NCI-H460 (cell line): ENCODE results near the gene HSPA8. TPM values are rescaled to one million over a fixed set of nuclear protein-coding genes. Genes with fewer than 3 reads are reported as not detected.
"Not testable (repeated sequence)": the region's sequence is repeated elsewhere in the genome, so short reads cannot be mapped to it uniquely, and the experiment has no call there.

ENCODE experiments used
- DNase-seq: peaks from one replicate; pipeline ENCODE4 v3.0.0-alpha.2; 2016; ENCODE audit warnings: low read depth; ENCODE audit errors: extremely low read depth
- total RNA-seq: library from RNA; depleted of rRNA; stranded (reverse); fragments of >200 nt; shearing (Covaris generic); gene quantifications from 2 replicates; pipeline ENCODE4 v1.2.3, GENCODE V29; 2014

HSPA8 gene
- total RNA-seq, 1 experiment from 2014 or later: 1,176 TPM

DNA sequence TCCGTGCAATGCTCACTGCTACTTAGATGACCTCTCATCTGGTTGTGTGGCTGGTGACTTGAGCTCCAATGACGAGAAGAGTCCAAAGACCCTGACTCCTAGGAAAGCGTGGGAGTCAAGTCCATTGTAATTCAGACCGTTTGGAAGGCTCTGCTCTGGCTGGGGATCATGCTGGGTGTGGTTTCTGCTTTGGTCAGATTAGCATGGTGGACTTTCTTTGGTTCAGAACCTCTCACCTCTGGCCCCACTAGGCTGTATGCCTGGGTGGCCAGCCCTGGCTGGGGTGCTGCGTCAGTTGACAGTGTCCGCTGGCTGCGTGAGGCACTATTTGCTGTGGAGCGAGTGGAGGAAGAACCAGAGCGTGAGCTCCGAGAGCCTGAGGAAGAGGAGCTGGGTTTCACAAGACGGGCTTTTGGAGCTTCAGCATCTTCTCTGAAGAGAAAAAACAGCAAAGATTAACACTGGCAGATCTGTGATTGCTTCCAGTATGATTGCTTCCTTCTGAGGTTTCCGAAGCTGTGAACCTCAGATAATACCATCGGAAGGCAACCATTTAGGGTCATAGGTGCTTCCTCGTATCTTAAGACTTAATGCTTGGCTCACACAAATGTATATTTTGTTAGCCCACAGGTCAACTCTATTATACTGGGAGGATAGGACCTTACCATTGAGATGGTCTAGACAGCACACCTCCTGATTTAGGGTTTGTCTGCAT is 11.6 kb upstream of the HSPA8 start:
- DNase-seq: no peak

DNA sequence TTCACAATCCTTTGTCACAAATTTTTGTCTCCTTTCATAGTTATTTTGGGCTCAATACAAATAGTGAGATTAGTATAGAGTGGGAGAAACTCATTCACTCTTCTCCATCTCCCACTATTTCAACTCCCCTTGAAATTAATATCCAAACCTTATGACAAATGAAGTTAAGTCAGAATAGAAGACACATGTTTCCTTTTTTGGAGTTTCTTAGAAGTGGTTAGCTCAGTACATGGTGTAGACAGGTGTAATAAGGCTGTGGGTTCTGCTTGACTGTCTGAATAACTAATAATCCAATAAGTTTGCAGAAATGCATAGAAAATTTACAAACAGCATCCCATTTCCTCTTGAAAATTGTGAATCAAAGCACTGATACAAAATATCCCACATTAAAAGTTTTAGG is 10.8 kb upstream of the HSPA8 start:
- DNase-seq: no peak

DNA sequence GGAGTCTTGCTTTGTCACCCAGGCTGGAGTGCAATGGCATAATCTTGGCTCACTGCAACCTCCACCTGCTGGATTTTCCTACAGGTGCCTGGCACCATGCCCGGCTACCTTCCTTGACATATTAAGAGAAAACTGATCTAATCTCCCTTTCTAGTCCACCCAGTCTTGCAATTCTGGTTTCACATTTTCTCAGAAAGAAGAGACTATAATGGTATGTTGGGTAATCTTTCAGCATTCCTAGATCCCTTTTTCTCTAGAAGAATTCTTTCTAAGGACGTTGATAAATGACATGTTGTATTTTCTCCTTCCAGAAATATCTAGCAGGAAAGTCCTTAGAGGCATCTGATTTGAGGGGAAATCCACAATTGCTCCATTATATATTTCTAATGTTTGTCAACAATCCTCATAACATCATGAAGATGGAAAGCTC is 10.4 kb upstream of the HSPA8 start:
- no peak for DNase-seq

DNA sequence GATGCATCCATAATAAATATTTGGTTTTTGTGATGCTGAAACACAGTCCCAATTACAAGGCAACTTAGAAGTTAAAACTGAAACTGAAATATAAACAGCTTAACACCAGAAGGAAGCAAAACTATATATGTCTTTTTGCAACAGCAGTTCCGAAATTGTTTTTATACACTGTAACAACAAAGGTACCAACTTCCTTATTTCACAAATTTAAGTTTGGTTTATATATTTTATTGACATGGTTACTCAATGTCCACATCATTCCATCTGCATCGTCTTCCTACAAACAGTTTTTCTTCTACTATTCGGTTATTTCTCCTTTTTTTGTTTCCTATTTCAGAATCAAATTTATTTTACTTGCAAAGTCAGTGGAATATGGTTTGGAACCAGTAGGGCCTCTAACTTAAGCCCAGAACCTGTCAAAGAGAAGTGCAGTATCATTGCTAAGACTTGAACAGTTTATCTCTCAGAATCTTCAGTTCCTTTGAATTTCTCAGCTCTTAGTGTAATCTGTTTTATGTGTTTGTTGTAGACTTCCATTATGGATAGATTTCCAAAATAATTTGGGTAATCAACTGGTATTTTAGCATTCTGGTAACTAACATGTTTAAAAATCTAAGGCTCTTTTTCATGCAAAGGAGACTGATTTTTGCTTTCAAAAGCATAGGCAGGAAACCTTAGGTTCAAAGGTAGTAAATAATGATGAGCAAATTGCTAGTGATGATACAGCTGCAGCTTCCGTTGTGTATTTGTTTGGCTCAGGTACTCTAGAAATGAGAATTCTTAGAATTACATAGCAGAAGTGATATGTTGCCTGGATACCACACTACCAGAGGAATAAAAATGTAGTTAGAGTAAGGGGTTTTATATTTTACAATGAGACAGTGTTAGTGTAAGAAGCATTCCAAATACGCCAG is 8.2 kb upstream of the HSPA8 start:
- DNase-seq: no peak

DNA sequence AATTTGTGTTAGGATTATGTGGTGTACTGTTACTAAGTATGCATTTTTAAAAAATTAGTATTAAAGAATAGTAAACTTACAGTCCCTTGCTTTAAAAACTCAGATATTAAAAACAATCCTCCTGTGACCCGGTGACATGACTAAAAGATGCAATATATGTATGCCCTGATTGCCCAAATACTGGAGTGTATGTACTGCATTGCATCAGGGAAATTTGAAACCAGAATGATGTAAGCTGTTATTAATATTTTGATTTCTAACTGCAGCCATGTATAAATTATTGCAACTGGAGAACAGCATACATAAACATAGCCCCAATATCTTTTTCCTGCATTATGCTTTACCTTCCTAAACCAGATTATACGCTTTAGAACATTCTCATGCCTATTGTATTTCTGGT is 3.7 kb upstream of the HSPA8 start:
- no peak for DNase-seq

DNA sequence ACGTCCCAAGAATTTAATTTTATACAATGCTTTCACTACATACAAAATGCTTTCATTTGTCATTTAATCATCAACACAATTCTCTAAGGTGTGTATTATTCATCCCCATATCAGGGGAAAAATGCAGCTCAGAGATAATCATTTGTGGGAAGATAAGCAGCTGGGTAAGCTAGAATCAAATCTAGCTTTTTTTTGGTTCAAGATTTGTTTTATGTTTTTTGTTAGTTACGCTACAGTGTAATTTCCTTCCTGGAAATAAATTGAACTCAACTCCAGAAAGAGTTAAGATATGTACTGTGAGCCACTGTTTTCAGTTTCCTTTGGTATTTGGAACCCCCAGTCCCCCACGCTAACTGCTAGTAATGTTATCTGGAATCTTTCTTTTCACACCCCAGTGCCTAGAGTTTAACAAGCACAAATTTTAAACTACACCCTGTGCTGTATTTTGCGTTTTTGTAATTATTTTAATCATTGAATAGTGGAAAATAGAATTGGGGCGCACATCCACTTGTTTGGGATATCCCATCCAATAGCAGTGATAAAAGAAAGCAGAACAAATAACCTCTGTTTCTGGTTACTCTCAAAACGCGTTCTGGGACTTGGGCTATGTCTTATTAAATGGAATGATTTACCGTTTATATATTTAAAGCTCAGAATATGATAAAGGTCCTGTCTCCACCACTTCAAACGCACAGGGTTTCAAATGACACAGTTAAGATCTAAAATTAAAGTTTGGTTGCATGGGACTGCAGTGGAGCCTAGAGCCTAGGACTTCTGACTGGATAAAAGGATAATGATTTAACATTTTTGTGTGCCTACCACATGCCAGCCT is 2.1 kb upstream of the HSPA8 start:
- no peak for DNase-seq

DNA sequence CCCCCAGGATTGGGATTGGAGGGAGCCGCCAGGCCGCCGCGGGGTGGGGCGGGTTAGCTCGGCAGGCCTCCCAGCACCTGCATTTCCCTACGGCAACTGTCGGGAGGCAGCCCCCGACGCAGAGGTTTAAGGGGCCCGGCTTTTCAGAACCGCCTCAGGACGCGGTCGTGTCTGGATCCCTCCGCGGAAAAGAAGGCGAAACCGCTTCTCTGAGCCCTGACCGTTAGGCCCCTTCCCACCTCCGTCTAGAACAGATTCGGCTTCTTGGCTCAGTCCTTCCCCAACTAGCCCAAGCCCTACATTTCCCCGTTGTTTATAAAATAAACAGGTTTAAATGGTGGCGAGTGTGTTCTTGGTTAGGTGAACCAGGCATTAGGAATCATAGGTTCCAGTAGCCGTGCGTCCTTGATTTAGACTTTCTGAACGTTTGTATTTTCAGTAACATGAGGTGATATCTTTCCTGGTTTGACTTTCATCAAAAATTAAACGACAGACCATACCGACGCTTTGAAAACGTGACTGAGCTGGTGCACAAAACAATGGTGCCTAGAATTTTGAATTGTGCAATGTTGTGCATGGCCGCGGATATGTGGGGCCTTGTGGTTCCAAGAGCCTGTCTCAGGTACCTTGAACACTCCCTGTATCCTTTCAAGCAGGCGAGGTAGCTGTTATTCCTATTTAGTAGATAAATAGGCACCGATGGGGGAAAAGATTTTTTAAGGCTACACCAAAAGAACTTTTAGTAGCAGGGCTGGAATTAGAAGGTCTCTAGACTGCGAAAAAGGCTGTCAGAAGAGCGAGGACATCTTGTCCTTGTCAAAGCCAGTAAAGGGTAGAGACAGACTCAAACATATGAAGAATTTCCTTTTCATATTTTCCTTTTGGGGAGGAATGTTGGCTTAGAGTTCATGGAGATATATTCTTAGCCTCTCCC is 1.2 kb upstream of the HSPA8 start:
- peak; percentile 51 for DNase-seq

DNA sequence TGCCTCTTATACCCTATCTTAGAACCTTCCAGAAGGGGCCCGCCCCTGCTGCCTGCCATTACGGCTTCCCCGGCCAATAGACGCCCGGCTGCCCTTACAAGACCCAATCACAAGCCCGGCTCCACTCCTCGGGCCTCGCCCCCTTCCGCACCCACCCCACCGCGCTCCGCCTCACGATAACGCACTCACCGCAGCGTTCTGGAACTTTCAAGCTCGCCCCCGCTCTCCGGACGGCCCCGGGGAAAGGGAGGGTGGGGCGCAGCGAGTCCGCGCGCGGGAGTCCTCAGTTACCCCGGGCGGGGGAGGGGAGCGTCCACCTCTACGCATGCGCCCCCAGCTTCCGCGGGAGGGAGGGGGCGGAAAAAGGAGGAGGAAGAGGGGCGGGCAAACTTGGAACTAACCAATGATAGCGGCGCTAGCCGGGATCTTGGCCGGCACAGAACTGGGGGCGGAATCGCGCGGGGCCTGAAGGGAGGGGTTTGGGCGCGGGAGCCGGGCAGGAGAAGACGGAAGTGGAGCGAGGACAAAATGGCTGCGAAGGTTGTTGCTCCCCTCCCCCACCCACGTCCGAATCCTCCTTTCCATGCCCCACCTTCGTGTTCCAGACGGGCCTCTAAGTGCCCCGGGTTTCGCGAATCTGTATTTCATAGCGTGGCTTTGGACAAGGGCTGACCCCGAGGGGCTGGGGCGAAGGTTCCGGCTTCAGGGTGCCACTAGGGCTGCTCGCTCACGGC is 389 bp upstream of the HSPA8 start:
- DNase-seq: peak; percentile 96

DNA sequence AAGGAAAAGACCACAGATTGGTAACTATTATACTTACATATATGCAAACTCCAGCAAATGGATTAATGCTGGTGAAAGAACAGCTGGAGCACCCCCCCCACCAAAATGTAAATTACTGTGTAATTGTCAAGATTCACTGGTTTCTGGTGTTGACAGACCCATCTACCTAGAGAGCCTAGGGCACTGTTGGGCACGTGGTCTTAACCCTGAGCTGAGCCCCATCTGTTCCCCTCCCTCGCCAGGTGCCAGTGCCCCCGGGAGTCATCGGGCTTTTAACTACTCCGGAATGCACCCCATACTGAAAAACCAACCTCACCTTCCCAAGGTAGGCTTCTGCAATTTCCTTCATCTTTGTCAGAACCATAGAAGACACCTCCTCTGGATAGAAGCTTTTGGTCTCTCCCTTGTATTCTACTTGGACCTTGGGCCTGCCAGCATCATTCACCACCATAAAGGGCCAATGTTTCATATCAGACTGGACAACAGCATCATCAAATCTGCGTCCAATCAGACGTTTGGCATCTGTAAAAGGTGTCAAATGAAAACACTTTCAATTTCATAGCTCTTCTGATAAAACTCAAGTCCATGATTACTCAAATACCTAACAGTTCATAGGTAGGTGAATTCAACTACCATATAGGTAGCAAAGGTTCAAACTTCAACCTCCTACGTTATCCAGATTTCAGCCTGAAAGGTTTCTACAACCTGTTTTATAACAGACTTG is 1.5 kb downstream of the HSPA8 start:
- no peak for DNase-seq

DNA sequence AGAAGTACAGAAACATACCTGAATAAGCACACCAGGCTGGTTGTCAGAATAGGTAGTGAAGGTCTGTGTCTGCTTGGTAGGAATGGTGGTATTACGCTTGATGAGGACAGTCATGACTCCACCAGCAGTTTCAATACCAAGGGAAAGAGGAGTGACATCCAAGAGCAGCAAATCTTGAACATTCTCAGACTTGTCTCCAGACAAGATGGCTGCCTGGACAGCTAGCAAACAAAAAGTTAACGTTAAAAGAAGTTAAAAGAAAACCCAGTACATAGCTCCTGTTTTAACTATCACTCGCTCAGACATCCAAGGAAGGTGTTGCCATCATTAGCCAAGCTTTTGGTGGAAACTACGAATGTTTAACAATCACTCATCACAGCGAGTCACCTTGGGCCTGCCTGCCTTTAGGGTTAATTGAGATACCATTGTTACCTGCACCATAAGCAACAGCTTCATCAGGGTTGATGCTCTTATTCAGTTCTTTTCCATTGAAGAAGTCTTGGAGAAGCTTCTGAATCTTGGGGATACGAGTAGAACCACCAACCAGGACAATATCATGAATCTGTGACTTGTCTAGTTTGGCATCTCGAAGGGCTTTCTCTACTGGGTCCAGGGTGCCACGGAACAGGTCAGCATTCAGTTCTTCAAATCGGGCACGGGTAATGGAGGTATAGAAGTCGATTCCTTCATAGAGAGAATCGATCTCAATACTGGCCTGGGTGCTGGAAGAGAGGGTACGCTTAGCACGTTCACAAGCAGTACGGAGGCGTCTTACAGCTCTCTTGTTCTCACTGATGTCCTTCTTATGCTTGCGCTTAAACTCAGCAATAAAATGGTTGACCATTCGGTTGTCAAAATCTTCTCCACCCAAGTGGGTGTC is 2.7 kb downstream of the HSPA8 start:
- not testable (repeated sequence) for DNase-seq

DNA sequence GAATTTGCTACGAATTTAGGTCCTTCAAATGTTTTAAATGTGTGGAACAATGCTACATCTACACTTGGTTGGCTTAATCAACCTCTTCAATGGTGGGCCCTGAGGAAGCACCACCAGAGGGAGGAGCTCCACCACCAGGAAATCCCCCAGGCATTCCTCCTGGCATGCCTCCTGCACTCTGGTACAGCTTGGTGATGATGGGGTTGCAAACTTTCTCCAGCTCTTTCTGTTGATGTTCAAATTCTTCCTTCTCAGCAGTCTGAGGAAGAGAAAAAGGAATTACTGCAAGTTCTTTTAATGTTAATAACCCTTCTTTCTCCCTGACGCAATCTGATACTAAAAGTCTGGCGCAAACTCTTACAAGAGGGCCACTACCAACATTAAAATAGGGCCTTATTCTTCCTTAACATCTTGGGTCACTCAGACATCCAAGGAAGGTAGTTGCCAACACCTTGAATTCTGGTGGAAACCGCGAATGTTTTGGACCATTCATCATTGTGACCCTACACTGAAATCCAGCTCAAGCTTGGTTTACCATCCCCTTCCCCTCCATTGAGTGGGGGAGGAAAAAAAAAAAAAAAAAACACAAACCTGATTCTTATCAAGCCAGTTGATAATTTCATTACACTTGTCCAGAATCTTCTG is 4.2 kb downstream of the HSPA8 start:
- no peak for DNase-seq

DNA sequence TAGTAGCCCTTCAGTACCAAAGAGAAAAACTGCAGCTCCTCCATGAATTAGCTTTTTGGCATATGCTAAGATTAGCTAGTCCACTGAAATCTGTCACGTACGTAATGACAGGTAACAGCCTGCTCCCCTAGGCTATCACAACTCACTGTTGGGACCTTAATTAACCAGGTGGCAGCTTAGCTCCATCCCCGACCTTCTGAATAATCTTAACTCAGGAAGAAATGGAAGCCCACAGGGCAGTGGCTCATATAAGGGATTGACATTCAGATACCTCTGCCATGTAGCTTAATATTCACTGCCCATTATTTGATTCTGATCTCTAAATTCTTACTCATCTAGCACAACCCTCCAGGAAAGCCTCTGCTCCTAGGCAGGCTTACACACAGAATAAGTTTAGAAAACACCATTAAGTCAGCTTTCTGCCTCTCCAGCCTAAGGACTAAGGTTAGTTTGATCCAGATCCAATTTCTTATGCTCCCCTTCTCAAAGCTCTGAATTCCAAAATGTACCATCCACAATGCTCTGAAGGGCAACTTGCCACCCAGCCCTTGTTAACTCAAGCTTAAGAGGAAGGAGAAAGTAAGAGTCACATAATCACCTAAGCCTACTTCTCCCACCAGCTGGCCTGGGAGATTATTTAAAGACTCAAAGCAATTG is 5.0 kb downstream of the HSPA8 start:
- DNase-seq: no peak

DNA sequence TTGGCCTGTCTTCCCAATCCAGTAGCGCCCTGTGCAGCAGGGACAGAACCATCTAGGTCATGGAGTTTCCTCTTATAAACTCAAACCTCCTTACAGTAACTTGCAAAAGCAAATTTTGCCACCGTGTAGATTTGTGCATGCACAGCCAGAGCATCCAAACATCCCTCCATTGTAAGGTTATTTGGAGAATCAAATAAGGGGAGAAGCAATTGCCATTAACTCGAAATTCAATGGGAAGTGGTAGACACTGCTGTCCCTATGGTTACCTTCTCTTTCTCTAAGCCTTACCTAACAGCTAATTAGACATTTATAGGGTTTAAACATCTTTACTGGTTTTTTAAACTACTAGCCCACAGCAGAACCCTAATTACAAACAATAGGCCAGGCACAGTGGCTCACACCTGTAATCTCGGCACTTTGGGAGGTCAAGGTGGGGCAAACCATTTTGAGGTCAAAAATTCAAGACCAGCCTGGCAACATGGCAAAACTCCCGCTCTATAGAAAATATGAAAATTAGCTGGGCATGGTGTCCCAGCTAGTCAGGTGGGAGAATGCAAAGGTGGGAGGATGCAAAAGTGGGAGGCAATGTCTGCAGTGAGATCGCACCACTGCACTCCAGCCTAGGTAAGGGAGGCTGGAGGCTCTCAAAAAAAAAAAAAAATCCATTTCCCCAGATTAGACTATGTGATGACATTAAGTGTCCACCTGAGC is 6.6 kb downstream of the HSPA8 start:
- DNase-seq: no peak

DNA sequence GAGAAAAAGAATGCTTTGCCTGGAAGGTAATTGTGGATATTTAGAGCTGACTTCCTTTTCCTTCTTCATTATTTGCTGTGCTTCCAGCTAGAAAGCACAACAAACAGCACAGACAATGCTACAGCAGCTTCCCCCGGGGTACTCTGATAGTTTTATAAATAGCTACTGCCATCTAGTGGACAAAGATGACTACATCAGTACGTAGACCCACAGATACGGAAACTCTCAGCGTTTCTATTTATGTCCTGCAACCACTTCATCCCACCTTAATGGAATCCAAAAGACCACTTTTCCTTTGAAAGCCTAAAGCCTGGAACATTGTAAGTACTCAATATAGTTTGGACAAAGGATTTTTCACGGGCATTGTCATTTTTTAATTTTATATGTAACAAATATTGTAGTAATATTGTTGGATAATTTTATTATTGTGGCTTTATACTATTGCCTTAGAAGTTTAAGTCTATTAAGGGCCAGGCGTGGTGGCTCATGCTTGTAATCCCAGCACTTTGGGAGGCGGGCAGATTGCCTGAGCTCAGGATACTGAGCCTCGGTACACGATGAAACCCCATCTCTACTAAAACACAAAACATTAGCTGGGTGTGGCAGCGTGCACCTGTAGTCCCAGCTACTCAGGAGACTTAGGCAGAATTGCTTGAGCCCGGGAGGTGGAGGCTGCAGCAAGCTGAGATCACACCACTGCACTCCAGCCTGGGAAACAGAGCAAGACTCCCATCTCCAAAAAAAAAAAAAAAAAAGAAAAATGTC is 7.5 kb downstream of the HSPA8 start:
- peak; percentile 72 for DNase-seq
